Activated CD4-positive, alpha-beta memory T cell treated with anti-CD3 and anti-CD28 coated beads, Interleukin-2, amount 10 ng/mL, durations not matched to agents 7 days and 5 days (primary cell): ENCODE results near the gene ZMIZ1. TPM values are rescaled to one million over a fixed set of nuclear protein-coding genes. Genes with fewer than 3 reads are reported as not detected.

Experiments
- CTCF ChIA-PET: fragments of 350-600 bp; sonication (Branson Sonifier 250); formaldehyde crosslinking; loops from one replicate; lab custom pipeline; 2021; ENCODE audit warnings: antibody characterized with exemption, inconsistent platforms; lab: Charles Lee
- POLR2A ChIA-PET: fragments of 350-600 bp; sonication (Branson Sonifier 250); formaldehyde crosslinking; loops from one replicate; lab custom pipeline; 2021; ENCODE audit warnings: antibody characterized with exemption; lab: Charles Lee
- DNase-seq: peaks from one replicate; pipeline ENCODE4 v3.0.0-alpha.2; 2020
- H3K27ac Mint-ChIP-seq: one replicate; pipeline ENCODE4 v1.8.0; 2021; ENCODE audit warnings: mild to moderate bottlenecking, mixed read lengths
- H3K27me3 Mint-ChIP-seq: one replicate; pipeline ENCODE4 v1.8.0; 2021; ENCODE audit warnings: mixed read lengths
- H3K36me3 Mint-ChIP-seq: one replicate; pipeline ENCODE4 v1.8.0; 2021; ENCODE audit warnings: low read depth, mixed read lengths
- H3K4me1 Mint-ChIP-seq: one replicate; pipeline ENCODE4 v1.8.0; 2021; ENCODE audit warnings: mixed read lengths
- H3K4me3 Mint-ChIP-seq: one replicate; pipeline ENCODE4 v1.8.0; 2021; ENCODE audit warnings: mild to moderate bottlenecking, mixed read lengths
- H3K9me3 Mint-ChIP-seq: one replicate; pipeline ENCODE4 v1.8.0; 2021; ENCODE audit warnings: mixed read lengths
- total RNA-seq, 2 experiments: library from RNA; stranded (reverse); gene quantifications; one replicate each; pipeline ENCODE4 v1.2.3, GENCODE V29; 2021

ZMIZ1 gene
- total RNA-seq, 2 experiments from 2014 or later, result 46.9 to 47.0 TPM

- H3K9me3 Mint-ChIP-seq, result no peaks in the 10 kb centered on the region
- peaks cover 18% of the 10 kb centered on the region for H3K27me3 Mint-ChIP-seq
- no peak overlapping the region for H3K4me3 Mint-ChIP-seq
- no peak for DNase-seq
- CTCF ChIA-PET, result no interaction called here
- H3K36me3 Mint-ChIP-seq, result no peaks in the 10 kb centered on the region
- no peak overlapping the region for H3K27ac Mint-ChIP-seq
- POLR2A ChIA-PET, result no interaction called here
- peaks cover 18% of the 10 kb centered on the region for H3K4me1 Mint-ChIP-seq
Measured at GRCh38 chr10:79042639-79043411, 25.9 kb upstream of the ZMIZ1 start.

DNA sequence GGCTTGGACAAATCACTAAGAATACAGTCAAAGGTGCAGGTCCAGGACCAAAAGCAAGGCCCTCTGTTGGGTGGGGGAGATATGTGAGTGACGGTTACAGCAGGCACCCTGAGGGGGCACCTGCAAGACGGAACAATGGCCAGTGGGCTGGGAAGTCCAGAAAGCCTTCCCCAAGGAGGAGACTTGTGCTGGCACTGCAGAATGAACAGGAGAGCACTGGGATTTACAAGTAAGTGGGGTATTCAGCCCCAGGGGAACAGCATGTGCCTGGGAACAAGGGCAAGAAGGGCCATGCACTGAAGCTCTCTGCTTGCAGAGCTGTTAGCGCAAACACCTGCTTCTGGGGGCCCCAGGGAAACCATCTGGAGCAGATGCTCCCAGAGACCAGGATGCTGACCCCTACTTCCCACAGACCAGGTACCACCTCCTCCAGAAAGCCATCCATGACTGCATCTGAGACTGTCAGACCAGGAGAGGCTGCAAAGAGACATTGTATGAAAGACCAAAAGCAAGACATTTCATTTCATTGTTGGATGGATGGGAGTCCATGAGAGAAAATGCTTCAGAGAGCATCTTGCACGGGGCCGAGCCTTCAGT lies 24.6 kb upstream of the ZMIZ1 start:
- no peak overlapping the region for H3K4me3 Mint-ChIP-seq
- no peak overlapping the region for H3K27ac Mint-ChIP-seq
- no peaks in the 10 kb centered on the region for H3K36me3 Mint-ChIP-seq
- ChIA-PET CTCF (no interaction called here), POLR2A (no interaction called here)
- no peaks in the 10 kb centered on the region for H3K9me3 Mint-ChIP-seq
- H3K27me3 Mint-ChIP-seq, result peaks cover 18% of the 10 kb centered on the region
- no peak for DNase-seq
- H3K4me1 Mint-ChIP-seq, result peaks cover 29% of the 10 kb centered on the region

DNA sequence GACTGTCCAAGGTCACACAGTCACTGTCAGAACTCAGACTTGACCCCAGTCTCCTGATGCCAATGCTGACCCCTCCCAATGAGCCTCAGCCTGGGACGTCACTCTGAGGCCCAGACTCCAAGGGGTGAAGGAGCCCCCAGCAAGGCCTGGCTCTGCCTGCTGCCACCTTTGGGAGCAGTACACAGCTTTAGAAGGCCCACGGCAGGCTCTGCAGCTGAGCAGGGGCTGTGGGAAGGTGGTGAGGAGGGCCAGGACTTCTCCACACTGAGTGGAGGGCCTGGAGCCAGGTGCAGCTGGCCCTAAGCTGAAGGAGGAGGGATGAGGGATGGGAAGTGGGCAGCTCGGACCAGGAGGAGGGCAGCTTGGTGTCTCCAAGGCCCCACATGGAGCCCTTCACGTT lies 23.9 kb upstream of the ZMIZ1 start:
- Mint-ChIP-seq H3K27me3 (peaks cover 18% of the 10 kb centered on the region), H3K27ac (no peak overlapping the region), H3K4me1 (peaks cover 36% of the 10 kb centered on the region), H3K4me3 (no peak overlapping the region), H3K36me3 (no peaks in the 10 kb centered on the region), H3K9me3 (no peaks in the 10 kb centered on the region)
- DNase-seq, result no peak
- POLR2A ChIA-PET, result interaction anchor here (1.1 to 1.3 kb wide), 2 partner anchors 17 to 22 kb away, joined by 3 to 4 read pairs; no protein-coding TSS in a partner anchor
- CTCF ChIA-PET, result no interaction called here

DNA sequence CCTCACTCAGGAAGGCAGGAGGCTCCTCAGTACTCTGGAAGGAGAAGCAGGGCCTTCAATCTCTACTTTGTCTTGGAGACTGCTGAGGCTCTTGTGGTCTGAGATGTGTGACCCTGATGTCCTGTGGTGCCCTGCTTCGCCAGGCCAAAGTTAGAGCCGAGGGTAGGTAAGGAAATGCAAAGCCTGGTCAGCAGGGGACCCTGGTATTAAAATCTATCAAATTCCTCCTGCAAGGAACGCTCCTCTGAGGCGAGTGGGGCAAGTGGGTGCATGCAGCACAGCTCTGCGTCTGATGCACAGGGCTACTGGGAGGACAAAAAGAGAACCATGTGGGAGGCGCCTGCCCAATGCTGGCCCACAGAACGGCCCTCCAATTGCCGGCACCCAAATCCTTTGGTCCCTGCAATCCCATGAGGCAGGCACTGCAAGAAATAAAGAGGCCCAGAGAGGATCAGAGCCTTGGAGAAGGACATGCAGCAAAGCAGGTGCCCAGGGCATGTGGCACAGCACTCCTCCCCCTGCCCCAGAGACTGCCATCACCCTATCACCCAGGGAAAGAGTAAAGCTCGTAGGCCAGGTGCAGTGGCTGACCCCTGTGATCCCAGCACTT lies 23.1 kb upstream of the ZMIZ1 start:
- no peak for DNase-seq
- peaks cover 43% of the 10 kb centered on the region for H3K4me1 Mint-ChIP-seq
- ChIA-PET CTCF (no interaction called here), POLR2A (interaction anchor here (1.1 to 1.3 kb wide), 2 partner anchors 18 to 21 kb away, joined by 3 to 4 read pairs; no protein-coding TSS in a partner anchor)
- no peak overlapping the region for H3K27ac Mint-ChIP-seq
- H3K36me3 Mint-ChIP-seq, result no peaks in the 10 kb centered on the region
- H3K4me3 Mint-ChIP-seq, result no peak overlapping the region
- H3K9me3 Mint-ChIP-seq, result no peaks in the 10 kb centered on the region
- H3K27me3 Mint-ChIP-seq, result peaks cover 18% of the 10 kb centered on the region

GRCh38 chr10:79046326-79046725 lies 22.4 kb upstream of the ZMIZ1 start:
- ChIA-PET CTCF (interaction anchor here (1.7 kb wide), 1 partner anchor 72 kb away, joined by 5 read pairs; no protein-coding TSS in a partner anchor), POLR2A (no interaction called here)
- peaks cover 46% of the 10 kb centered on the region for H3K4me1 Mint-ChIP-seq
- no peaks in the 10 kb centered on the region for H3K36me3 Mint-ChIP-seq
- H3K4me3 Mint-ChIP-seq, result no peak overlapping the region
- DNase-seq, result no peak
- H3K27me3 Mint-ChIP-seq, result peaks cover 14% of the 10 kb centered on the region
- no peaks in the 10 kb centered on the region for H3K9me3 Mint-ChIP-seq
- no peak overlapping the region for H3K27ac Mint-ChIP-seq

DNA sequence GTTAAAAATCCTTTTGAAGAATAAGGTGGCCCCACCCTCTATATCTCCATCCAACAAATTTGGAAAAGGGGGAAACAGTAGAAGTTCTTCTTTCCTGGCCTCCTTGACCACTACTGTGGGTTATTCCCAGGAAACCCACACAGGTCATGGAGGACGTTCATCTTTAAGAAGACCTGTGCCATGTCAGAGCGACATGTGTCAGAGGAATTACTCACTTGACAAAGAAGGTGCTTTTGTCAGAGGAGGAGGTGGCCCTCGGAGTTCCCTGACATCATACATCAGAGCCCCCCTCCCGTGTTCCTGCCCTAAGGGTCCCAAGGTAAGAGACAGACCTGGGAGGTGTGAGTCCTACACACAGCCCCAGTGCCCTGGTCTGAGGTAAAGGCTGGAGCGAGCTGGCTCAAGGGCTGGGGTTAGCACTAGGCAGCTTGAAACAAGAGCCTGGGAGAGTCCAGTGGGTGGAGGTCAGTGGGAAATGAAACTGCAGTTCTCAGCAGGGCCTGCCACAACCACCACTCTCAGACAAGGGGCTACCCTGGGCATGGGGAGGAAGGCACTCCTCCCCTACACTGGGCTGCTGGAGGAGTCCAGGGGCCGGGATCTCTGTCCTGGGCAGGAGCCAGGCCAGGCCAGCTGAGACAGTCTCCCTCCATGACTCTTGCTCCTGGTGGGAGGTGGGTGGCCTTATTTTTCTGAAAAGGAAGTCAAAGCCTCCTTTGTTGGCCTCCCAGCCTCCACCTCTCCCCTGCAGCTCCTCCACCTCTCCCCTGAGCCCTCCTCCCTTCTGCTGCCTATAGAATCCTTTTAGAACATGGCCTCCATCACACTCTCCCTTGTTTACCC lies 21.8 kb upstream of the ZMIZ1 start:
- H3K9me3 Mint-ChIP-seq, result no peaks in the 10 kb centered on the region
- H3K36me3 Mint-ChIP-seq, result no peaks in the 10 kb centered on the region
- ChIA-PET CTCF (interaction anchor here (0.9 to 1.7 kb wide), 3 partner anchors 9 to 72 kb away, joined by 3 to 5 read pairs (median 3); no protein-coding TSS in a partner anchor), POLR2A (interaction anchor here (0.6 to 3.1 kb wide), 6 partner anchors 14 to 745 kb away, joined by 3 to 9 read pairs (median 4); no protein-coding TSS in a partner anchor)
- H3K4me3 Mint-ChIP-seq, result no peak overlapping the region
- peaks cover 46% of the 10 kb centered on the region for H3K4me1 Mint-ChIP-seq
- H3K27me3 Mint-ChIP-seq, result peaks cover 10% of the 10 kb centered on the region
- H3K27ac Mint-ChIP-seq, result peak overlapping the region; percentile 91
- no peak for DNase-seq

DNA sequence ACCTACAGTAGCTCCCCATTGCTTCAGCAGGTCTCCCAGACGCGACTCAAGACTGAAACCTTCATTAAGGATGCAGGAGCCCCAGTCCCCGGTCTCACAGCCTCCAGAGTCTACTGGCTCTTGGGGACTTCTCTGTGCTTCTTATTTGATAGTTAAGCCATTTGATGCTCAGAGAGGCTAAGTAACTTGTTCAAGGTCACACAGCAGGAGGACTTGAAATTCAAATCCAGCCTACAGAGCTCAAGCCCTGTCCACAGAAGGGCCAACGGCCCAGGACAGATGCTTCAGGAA lies 21.2 kb upstream of the ZMIZ1 start:
- DNase-seq, result no peak
- peaks cover 44% of the 10 kb centered on the region for H3K4me1 Mint-ChIP-seq
- no peak overlapping the region for H3K4me3 Mint-ChIP-seq
- POLR2A ChIA-PET, result interaction anchor here (0.6 to 3.1 kb wide), 6 partner anchors 13 to 745 kb away, joined by 3 to 9 read pairs (median 4); no protein-coding TSS in a partner anchor
- CTCF ChIA-PET, result interaction anchor here (0.9 to 1.7 kb wide), 3 partner anchors 9 to 73 kb away, joined by 3 to 5 read pairs (median 3); no protein-coding TSS in a partner anchor
- H3K9me3 Mint-ChIP-seq, result no peaks in the 10 kb centered on the region
- peak overlapping the region; percentile 91 for H3K27ac Mint-ChIP-seq
- H3K36me3 Mint-ChIP-seq, result no peaks in the 10 kb centered on the region
- H3K27me3 Mint-ChIP-seq, result peaks cover 7% of the 10 kb centered on the region

- peak overlapping the region; percentile 68 for H3K4me3 Mint-ChIP-seq
- CTCF ChIA-PET, result interaction anchor here (0.9 to 1.7 kb wide), 5 partner anchors 10 to 73 kb away, joined by 3 to 5 read pairs (median 3); no protein-coding TSS in a partner anchor
Measured at GRCh38 chr10:79047875-79048638, 20.7 kb upstream of the ZMIZ1 start.

GRCh38 chr10:79048639-79049550 lies 19.9 kb upstream of the ZMIZ1 start:
- ChIA-PET CTCF (interaction anchor here (0.9 to 1.0 kb wide), 2 partner anchors 17 to 18 kb away, joined by 3 read pairs; no protein-coding TSS in a partner anchor), POLR2A (interaction anchor here (0.9 to 3.1 kb wide), 6 partner anchors 10 to 76 kb away, joined by 4 to 9 read pairs (median 5); no protein-coding TSS in a partner anchor)
- H3K27me3 Mint-ChIP-seq, result no peaks in the 10 kb centered on the region
- DNase-seq, result no peak
- peaks cover 40% of the 10 kb centered on the region for H3K4me1 Mint-ChIP-seq
- peak overlapping the region; percentile 68 for H3K4me3 Mint-ChIP-seq
- no peaks in the 10 kb centered on the region for H3K36me3 Mint-ChIP-seq
- H3K27ac Mint-ChIP-seq, result peak overlapping the region; percentile 91
- H3K9me3 Mint-ChIP-seq, result no peaks in the 10 kb centered on the region

More at GRCh38 chr10:79047875-79048638, 20.7 kb upstream of the ZMIZ1 start:
- Mint-ChIP-seq H3K27me3 (peaks cover 4% of the 10 kb centered on the region), H3K9me3 (no peaks in the 10 kb centered on the region), H3K27ac (peak overlapping the region; percentile 91), H3K4me1 (peaks cover 44% of the 10 kb centered on the region), H3K36me3 (no peaks in the 10 kb centered on the region)
- DNase-seq, result peak; percentile 83
- POLR2A ChIA-PET, result interaction anchor here (0.9 to 3.1 kb wide), 8 partner anchors 10 to 75 kb away, joined by 4 to 9 read pairs (median 5); no protein-coding TSS in a partner anchor

DNA sequence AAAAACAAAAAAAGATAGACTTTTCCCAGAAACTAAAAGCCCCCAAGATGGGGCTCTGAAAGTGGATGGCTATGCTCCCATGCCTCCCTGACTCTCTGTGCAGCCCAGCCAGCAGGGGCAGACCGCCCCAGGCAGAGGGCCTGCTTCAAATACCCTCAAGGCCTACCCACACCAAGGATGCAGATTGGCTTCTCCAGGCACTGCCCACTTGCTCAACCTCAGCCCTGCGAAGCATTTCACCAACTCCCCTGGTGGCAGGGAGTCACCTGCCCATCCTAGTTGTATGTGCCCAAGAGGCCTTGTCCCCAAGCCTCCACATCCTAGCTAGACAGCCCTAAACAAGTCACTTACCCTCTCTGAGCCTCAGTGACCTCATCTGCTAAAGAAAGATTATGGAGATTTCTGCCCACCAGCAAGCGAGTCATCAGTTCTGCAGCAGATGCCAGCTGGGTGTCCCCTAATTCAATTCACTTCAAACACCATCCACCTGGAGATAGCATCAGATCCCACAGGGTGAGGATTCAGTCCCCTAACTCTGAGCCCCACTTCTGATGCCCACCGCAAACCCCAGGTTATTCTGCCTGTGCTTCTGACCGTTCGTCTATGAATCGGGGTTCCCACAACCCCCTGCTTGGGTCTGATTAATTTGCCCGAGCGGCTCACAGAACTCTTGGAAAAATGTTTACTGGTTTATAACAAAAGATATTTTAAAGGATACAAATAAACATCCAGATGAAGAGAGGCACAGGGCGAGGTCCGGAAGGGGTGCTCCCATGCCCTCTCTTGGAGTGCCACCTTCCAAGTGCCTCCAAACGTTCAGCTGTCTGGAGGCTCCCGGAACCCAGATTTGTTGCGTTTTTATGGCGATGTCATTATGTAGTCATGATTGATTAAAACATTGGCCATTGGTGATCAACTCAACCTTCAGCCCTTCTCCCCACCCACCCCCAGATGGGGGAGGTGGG lies 18.6 kb upstream of the ZMIZ1 start:
- Mint-ChIP-seq H3K36me3 (no peaks in the 10 kb centered on the region), H3K27me3 (no peaks in the 10 kb centered on the region), H3K4me3 (peak overlapping the region; percentile 13), H3K27ac (peak overlapping the region; percentile 91), H3K4me1 (peaks cover 40% of the 10 kb centered on the region), H3K9me3 (no peaks in the 10 kb centered on the region)
- ChIA-PET CTCF (no interaction called here), POLR2A (interaction anchor here (1.0 to 3.1 kb wide), 5 partner anchors 10 to 77 kb away, joined by 3 to 9 read pairs (median 4); no protein-coding TSS in a partner anchor)
- DNase-seq, result no peak
